Smooth muscle cell (in vitro differentiated cells): ENCODE measurements around the gene KIF5A. TPM values are rescaled to one million over a fixed set of nuclear protein-coding genes. Genes with fewer than 3 reads are reported as not detected.

ENCODE experiments used
- DNase-seq: peaks from one replicate; lab custom pipeline; 2025; ENCODE audit not compliant: unreplicated experiment; lab: John Stamatoyannopoulos, UW
- H2AFZ ChIP-seq: fragments of 200-600 bp; sonication (generic); 2 replicates; pipeline ENCODE4 v1.6.0; 2016; ENCODE audit warnings: antibody characterized with exemption, low read depth, mild to moderate bottlenecking
- H3F3A ChIP-seq: fragments of 200-600 bp; sonication (generic); 2 replicates; pipeline ENCODE4 v1.6.0; 2017; ENCODE audit warnings: antibody characterized with exemption, low read depth
- H3K27ac ChIP-seq: fragments of 200-600 bp; sonication (generic); 2 replicates; pipeline ENCODE4 v1.5.1; 2016; ENCODE audit warnings: low read depth, mild to moderate bottlenecking
- H3K27me3 ChIP-seq: fragments of 200-600 bp; sonication (generic); 2 replicates; pipeline ENCODE4 v1.6.1; 2016; ENCODE audit warnings: low read depth, mild to moderate bottlenecking
- H3K36me3 ChIP-seq: fragments of 200-600 bp; sonication (generic); 2 replicates; pipeline ENCODE4 v1.5.1; 2016; ENCODE audit warnings: low read depth
- H3K4me1 ChIP-seq: fragments of 200-600 bp; sonication (generic); 2 replicates; pipeline ENCODE4 v1.5.1; 2016; ENCODE audit warnings: low read depth
- H3K4me2 ChIP-seq: fragments of 200-600 bp; sonication (generic); 2 replicates; pipeline ENCODE4 v1.6.0; 2016; ENCODE audit warnings: mild to moderate bottlenecking
- H3K4me3 ChIP-seq: fragments of 200-600 bp; sonication (generic); 2 replicates; pipeline ENCODE4 v1.5.1; 2016; ENCODE audit warnings: mild to moderate bottlenecking
- H3K79me2 ChIP-seq: fragments of 200-600 bp; sonication (generic); 2 replicates; pipeline ENCODE4 v1.6.0; 2016; ENCODE audit warnings: low read depth, mild to moderate bottlenecking
- H3K9ac ChIP-seq: fragments of 200-600 bp; sonication (generic); 2 replicates; pipeline ENCODE4 v1.6.0; 2016; ENCODE audit warnings: low read depth
- H3K9me3 ChIP-seq: fragments of 200-600 bp; sonication (generic); replicated peaks from 2 replicates; pipeline ENCODE4 v1.5.1; 2016; ENCODE audit warnings: low read depth
- H4K20me1 ChIP-seq: fragments of 200-600 bp; sonication (generic); 2 replicates; pipeline ENCODE4 v1.6.0; 2016; ENCODE audit warnings: low read depth
- CTCF ChIP-seq: fragments of 200-600 bp; sonication (generic); IDR thresholded peaks from 2 replicates; pipeline ENCODE4 v1.5.1; 2017; ENCODE audit warnings: borderline replicate concordance, mild to moderate bottlenecking, antibody characterized with exemption; ENCODE audit not compliant: insufficient read depth, poor library complexity, severe bottlenecking
- WGBS: methylation state at CpG from one replicate; pipeline ENCODE4 v1.1.7; 2016; ENCODE audit warnings: low lambda C conversion rate; 5-methylcytosine and 5-hydroxymethylcytosine counted together
- polyA plus RNA-seq: library from polyadenylated mRNA; unstranded; fragments of >200 nt; fragmentation: Nextera tagmentation; extraction: Ambion mirVana; gene quantifications from 2 replicates; pipeline ENCODE4 v1.2.1, GENCODE V29; 2016
- total RNA-seq: library from RNA; depleted of rRNA; stranded (reverse); fragments of >200 nt; gene quantifications from 2 replicates; pipeline ENCODE4 v1.2.3, GENCODE V29; 2014

Gene KIF5A
- total and polyA plus RNA-seq, 2 experiments from 2014 or later, result 0.34 to 2.8 TPM

DNA sequence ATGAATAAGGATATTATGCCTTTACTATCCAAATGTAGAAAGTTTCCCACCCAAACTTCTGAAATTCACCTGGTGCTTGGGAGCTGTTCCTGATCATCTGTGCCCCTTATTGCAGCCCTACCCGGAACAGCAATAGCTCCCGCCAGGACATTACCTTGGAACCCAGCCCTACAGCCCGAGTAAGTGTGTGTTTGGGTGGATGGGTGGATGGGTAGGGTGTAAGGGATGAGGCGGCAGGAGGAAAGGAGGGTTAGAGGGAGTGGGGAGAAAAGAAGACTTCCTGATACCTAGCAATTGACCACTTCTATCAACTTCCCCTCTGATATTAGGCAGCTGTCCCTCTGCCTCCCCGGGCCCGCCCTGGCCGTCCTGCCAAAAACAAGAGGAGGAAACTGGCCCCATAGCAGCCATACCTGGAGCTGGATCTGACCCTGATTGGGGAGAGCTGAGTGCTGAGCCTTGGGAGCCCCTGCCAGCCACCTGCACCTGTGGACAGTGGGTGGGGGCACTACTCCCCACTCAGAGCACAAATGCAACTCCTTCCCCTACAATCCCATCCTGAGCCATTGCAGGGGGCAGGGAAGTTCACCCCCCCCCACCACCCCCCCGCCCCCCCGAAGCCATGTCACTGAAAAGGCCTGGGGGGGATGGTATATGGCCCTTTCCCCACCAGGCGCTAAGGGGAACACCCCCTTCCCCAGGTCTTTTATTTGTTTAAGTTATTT lies 20.9 kb upstream of the KIF5A start:
- Histone ChIP-seq H2AFZ (no peak overlapping the region), H3K27ac (no peak overlapping the region), H3K9ac (no peak overlapping the region), H3K9me3 (no peaks in the 10 kb centered on the region), H3K36me3 (peaks cover 11% of the 10 kb centered on the region), H4K20me1 (peaks cover 35% of the 10 kb centered on the region), H3K4me1 (peaks cover 3% of the 10 kb centered on the region), H3K4me3 (no peak overlapping the region), H3K27me3 (no peaks in the 10 kb centered on the region), H3K4me2 (no peak overlapping the region), H3K79me2 (peaks cover 18% of the 10 kb centered on the region), H3F3A (peaks cover 39% of the 10 kb centered on the region)
- no peak for DNase-seq
- WGBS, result 94% methylated on average over 10 of the region's 10 CpGs
- no peak for TF ChIP-seq CTCF

DNA sequence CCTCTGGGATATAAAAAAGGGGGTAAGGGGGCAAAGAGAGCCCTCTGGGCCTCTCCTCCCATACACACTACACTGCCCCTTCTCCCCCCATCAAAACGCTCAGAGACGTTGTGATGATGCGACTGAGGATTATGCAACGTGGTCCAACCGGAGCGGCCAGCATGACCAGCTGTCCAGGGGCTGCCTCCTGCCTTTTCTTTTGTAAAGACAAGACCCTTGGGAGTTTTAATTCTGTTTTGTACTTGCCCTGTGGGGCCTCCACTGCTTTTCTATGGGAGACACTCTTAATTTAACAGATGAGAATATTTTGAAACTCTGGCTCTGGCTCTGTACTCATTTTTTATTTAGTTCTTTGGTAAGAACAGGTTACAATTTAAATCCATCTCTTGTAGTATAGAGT lies 20.0 kb upstream of the KIF5A start:
- no peak for TF ChIP-seq CTCF
- Histone ChIP-seq H3K36me3 (peaks cover 11% of the 10 kb centered on the region), H4K20me1 (peaks cover 26% of the 10 kb centered on the region), H3K79me2 (peaks cover 10% of the 10 kb centered on the region), H3F3A (peaks cover 34% of the 10 kb centered on the region), H3K9me3 (no peaks in the 10 kb centered on the region), H3K4me1 (no peaks in the 10 kb centered on the region), H3K4me2 (no peak overlapping the region), H3K27me3 (no peaks in the 10 kb centered on the region), H3K27ac (peak overlapping the region; percentile 35), H2AFZ (no peak overlapping the region), H3K4me3 (no peak overlapping the region), H3K9ac (peak overlapping the region; percentile 34)
- WGBS, result 75% methylated on average over 6 of the region's 6 CpGs
- no peak for DNase-seq

DNA sequence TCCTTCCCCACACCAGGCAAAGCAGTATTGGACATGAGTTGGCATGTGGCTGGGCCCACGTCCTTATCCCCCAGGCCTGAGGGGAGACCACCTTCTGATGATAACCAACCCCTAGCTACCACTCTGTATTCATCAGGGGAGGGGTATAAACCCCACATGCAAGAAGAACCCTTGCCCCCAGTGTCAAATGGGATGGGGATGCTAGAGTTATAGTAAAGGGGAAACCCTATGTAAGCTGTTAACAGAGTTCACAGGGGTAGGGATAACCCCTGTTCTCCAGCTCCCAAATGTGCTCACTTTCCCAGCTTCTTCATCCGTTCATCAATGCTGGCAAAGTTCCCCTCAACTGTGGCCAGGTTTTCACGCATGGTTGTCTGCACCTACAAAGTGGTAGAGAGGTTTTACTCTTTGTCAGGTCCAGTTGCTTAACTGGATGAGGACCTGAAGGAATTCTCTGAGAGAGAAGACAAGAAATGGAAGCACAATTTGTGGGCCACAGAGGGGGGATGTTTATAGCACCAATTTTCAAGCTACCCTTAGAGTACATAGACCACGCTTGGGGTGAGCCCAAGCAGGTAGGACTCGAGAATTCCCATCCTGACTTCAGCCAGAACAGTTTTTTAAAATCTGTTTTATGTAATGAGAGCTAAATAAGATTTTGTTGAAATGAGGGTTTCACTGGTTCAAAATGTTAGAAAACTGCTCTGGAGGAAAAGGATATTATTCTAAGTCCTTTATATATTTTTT lies 19.3 kb upstream of the KIF5A start:
- H3K79me2 ChIP-seq, result peaks cover 6% of the 10 kb centered on the region
- no peak overlapping the region for H3K4me3 ChIP-seq
- 98% methylated on average over 5 of the region's 5 CpGs for WGBS
- no peak overlapping the region for H2AFZ ChIP-seq
- TF ChIP-seq CTCF, result no peak
- peaks cover 11% of the 10 kb centered on the region for H3K36me3 ChIP-seq
- H3K27me3 ChIP-seq, result no peaks in the 10 kb centered on the region
- H3K9ac ChIP-seq, result no peak overlapping the region
- H3K4me2 ChIP-seq, result no peak overlapping the region
- H3K27ac ChIP-seq, result peak overlapping the region; percentile 35
- DNase-seq, result no peak
- no peaks in the 10 kb centered on the region for H3K9me3 ChIP-seq
- peaks cover 26% of the 10 kb centered on the region for H4K20me1 ChIP-seq
- H3F3A ChIP-seq, result peaks cover 32% of the 10 kb centered on the region
- H3K4me1 ChIP-seq, result no peaks in the 10 kb centered on the region

DNA sequence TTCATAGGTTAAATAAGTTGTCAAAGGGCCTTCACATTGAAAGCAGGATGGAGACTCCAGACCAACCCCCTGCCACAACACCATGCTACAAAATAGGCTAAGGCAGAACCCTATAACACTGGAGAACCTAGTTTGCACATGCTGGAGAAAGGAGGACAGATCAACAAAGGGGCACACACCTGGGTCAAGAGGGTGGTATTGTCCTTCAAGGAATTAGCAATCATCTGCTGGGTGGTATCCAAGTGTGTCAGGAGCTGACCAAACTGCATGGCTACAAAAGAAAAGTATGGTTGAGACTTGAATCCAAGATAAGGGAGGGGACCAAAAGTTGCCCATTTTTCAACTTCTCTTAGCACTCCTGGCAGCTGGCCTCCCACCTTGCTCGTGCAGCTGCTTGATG lies 18.0 kb upstream of the KIF5A start:
- WGBS, result 90% methylated on average over 1 of the region's 1 CpG
- no peak for TF ChIP-seq CTCF

More for the DNA sequence above, 18.0 kb upstream of the KIF5A start:
- no peak for DNase-seq
- Histone ChIP-seq H3K9ac (no peak overlapping the region), H3K9me3 (no peaks in the 10 kb centered on the region), H2AFZ (no peak overlapping the region), H3K4me3 (no peak overlapping the region), H4K20me1 (peaks cover 26% of the 10 kb centered on the region), H3K36me3 (peaks cover 11% of the 10 kb centered on the region), H3K27me3 (no peaks in the 10 kb centered on the region), H3F3A (peaks cover 32% of the 10 kb centered on the region), H3K79me2 (no peaks in the 10 kb centered on the region), H3K4me2 (no peak overlapping the region), H3K27ac (no peak overlapping the region), H3K4me1 (no peaks in the 10 kb centered on the region)
